ENCODE data around the gene NELFA.
A peak's percentile ranks its signal among the peaks of the same experiment; 100 is the strongest.
"Not testable (repeated sequence)": the region's sequence is repeated elsewhere in the genome, so short reads cannot be mapped to it uniquely, and the experiment has no call there.

The NELFA gene

DNA sequence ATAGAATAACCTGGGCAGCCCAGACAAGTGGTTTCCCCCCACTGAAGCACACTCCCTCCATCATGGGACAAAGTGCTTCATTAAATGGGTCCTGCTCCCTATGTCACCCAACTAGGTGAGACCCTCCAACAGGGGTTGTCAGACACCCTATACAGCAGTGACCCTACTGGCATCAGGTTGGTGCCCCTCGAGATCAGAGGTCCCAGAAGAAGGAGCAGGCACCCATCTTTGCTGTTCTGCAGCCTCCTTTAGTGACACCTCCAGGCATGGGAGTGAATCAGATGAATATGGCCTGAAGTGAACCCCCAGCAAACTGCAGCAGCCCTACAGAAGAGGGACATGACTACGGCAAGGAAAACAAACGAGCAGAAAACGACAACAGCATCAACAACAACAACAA is 11.1 kb downstream of the NELFA start (continued):
- TF ChIP-seq, protein P1, sequence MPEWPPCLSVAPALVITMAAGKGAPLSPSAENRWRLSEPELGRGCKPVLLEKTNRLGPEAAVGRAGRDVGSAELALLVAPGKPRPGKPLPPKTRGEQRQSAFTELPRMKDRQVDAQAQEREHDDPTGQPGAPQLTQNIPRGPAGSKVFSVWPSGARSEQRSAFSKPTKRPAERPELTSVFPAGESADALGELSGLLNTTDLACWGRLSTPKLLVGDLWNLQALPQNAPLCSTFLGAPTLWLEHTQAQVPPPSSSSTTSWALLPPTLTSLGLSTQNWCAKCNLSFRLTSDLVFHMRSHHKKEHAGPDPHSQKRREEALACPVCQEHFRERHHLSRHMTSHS (tag by site-specific recombination; IDR thresholded peaks at IDR 0.05) = no peak
- TF ChIP-seq HOXD13 (CRISPR knock-in tag; IDR thresholded peaks at IDR 0.05; ENCODE audit: borderline replicate concordance) (no peak), ZXDB (tag by site-specific recombination; IDR thresholded peaks at IDR 0.05) (no peak), SP7 (tag by site-specific recombination; IDR thresholded peaks at IDR 0.05) (no peak), ZIC2 (tag by site-specific recombination; IDR thresholded peaks at IDR 0.05) (no peak), ZFP69B (tag by site-specific recombination; IDR thresholded peaks at IDR 0.05) (no peak), WT1 (tag by site-specific recombination; IDR thresholded peaks at IDR 0.05) (no peak), ZNF416 (tag by site-specific recombination; IDR thresholded peaks at IDR 0.05) (no peak), ZNF24 (tag by site-specific recombination; IDR thresholded peaks at IDR 0.05) (no peak)
- TF ChIP-seq, protein P2, sequence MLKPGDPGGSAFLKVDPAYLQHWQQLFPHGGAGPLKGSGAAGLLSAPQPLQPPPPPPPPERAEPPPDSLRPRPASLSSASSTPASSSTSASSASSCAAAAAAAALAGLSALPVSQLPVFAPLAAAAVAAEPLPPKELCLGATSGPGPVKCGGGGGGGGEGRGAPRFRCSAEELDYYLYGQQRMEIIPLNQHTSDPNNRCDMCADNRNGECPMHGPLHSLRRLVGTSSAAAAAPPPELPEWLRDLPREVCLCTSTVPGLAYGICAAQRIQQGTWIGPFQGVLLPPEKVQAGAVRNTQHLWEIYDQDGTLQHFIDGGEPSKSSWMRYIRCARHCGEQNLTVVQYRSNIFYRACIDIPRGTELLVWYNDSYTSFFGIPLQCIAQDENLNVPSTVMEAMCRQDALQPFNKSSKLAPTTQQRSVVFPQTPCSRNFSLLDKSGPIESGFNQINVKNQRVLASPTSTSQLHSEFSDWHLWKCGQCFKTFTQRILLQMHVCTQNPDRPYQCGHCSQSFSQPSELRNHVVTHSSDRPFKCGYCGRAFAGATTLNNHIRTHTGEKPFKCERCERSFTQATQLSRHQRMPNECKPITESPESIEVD (tag by site-specific recombination; IDR thresholded peaks at IDR 0.05) = no peak
- TF ChIP-seq, protein P3, sequence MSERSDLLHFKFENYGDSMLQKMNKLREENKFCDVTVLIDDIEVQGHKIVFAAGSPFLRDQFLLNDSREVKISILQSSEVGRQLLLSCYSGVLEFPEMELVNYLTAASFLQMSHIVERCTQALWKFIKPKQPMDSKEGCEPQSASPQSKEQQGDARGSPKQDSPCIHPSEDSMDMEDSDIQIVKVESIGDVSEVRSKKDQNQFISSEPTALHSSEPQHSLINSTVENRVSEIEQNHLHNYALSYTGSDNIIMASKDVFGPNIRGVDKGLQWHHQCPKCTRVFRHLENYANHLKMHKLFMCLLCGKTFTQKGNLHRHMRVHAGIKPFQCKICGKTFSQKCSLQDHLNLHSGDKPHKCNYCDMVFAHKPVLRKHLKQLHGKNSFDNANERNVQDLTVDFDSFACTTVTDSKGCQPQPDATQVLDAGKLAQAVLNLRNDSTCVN (tag by site-specific recombination; optimal IDR thresholded peaks at IDR 0.05) = no peak

DNA sequence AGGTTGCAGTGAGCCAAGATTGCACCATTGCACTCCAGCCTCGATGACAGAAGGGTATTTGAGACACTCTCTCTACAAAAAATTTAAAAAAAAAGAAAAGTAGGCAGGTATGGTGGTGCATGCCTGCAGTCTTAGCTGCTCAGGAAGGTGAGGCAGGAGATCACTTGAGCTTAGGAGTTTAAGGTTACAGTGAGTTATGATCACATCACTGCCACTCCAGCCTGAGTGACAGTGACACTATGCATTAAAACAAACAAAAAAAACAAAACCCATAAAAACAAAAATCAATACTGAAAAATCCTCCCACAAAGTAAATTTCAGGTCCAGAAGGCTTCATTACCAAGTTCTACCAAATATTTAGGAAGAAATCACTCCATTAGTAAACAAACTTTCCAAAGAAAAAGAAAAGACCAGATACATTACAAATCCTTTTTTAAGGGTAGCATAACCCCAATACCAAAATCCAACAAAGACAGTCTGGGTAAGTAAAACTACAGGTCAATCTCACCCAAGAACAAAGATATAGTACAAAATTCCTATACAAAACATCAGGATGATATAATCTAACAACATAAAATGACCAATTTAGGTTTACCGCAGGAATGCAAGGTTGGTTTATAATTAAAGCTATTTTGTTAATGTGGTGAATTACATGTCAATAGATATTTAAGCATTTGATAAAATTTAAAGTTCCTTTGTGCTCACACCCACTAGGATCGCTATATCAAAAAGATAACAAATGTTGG is 11.7 kb downstream of the NELFA start:
- Histone ChIP-seq H3K4me1 (ENCODE audit: control insufficient read depth, insufficient read depth, low read length) (no peaks in the 10 kb centered on the region), H3K36me3 (ENCODE audit: control insufficient read depth in 2 of 2, insufficient read depth in 1 of 2, low read length in 2 of 2) (peaks cover 0 to 17% of the 10 kb centered on the region in 2 experiments; a peak in 2 of 3 replicates), H3K27ac (ENCODE audit: extremely low read depth, low read depth, low read length) (no peak overlapping the region), H3K4me3 (ENCODE audit: low read depth, low read length) (no peak overlapping the region), H3K9me3 (ENCODE audit: control insufficient read depth, insufficient read depth, low read depth, low read length) (no peaks in the 10 kb centered on the region)
- POLR2A ChIA-PET = interaction anchor here (0.6 to 1.2 kb wide), 2 partner anchors 12 to 113 kb away, joined by 3 to 4 read pairs; no protein-coding TSS in a partner anchor
- TF ChIP-seq SETDB1 (IDR thresholded peaks at IDR 0.05; ENCODE audit: insufficient read length, low read length) (peak; percentile 55), ZNF169 (tag by site-specific recombination; IDR thresholded peaks at IDR 0.05) (no peak)
- CTCF ChIA-PET = interaction anchor here (0.6 to 1.1 kb wide), 3 partner anchors 12 to 182 kb away, joined by 3 to 4 read pairs (median 3); partner anchors contain the start of gene NELFA

DNA sequence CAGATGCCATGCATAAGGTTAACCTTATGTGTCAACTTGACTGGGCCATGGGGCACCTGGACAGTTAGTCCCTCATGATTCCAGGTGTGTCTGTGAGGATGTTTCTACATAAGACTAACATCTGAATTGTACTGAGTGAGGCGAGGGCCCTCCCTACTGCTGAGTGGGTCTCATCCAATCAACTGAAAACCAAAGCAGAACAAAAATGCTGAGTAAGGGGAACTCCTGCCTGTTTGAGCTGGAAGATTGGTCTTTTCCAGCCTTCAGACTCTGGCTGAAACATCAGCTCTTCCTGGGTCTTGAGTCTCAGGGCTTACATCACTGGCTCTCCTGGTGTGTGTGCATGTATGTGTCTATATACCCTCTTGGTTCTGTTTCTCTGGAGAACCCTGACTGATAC is 13.8 kb downstream of the NELFA start:
- CTCF ChIA-PET = no interaction called here

DNA sequence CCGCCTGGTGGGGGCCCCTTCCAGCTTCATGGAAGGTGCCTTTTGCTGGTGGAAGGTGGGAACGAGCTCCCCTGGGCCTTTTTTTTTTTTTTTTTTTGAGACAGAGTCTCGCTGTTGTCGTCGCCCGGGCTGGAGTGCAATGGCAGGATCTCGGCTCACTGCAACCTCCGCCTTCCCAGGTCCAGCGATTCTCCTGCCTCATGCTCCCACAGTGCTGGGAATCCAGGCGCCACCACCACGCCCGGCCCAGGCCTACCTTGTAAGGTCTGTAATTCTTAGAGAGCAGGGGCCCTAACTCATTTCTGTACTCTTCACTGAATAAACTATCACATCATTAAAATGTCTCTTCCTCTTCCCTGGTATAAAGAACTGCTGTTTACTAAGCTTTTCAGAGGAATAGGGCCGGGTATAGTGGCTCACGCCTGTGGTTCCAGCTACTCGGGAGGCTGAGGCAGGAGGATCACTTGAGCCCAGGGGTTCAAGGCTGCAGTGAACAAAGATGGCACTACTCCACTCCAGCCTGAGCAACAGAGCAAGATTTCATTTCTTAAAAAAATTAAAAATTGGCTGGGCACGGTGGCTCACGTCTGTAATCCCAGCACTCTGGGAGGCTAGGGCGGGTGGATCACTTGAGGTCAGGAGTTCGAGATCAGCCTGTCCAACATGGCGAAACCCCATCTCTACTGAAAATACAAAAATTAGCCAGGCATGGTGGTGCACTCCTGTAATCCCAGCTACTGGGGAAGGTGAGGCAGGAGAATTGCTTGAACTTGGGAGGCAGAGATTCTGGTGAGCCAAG is 14.9 kb downstream of the NELFA start:
- H3K36me3 ChIP-seq (ENCODE audit: control insufficient read depth in 2 of 2, insufficient read depth in 1 of 2, low read length in 2 of 2) = peaks cover 0 to 38% of the 10 kb centered on the region in 2 experiments; a peak in 2 of 3 replicates
- POLR2A ChIA-PET; H3K4me3 ChIP-seq (ENCODE audit: low read depth, low read length); H3K4me1 ChIP-seq (ENCODE audit: control insufficient read depth, insufficient read depth, low read length); H3K9me3 ChIP-seq (ENCODE audit: control insufficient read depth, insufficient read depth, low read depth, low read length); H3K27ac ChIP-seq (ENCODE audit: extremely low read depth, low read depth, low read length); CTCF ChIA-PET: not testable (repeated sequence)

More for the DNA sequence above, 13.8 kb downstream of the NELFA start:
- Histone ChIP-seq H3K4me3 (ENCODE audit: low read depth, low read length) (no peak overlapping the region), H3K36me3 (ENCODE audit: control insufficient read depth in 2 of 2, insufficient read depth in 1 of 2, low read length in 2 of 2) (peaks cover 0 to 30% of the 10 kb centered on the region in 2 experiments; a peak in 2 of 3 replicates), H3K9me3 (ENCODE audit: control insufficient read depth, insufficient read depth, low read depth, low read length) (no peaks in the 10 kb centered on the region), H3K4me1 (ENCODE audit: control insufficient read depth, insufficient read depth, low read length) (no peaks in the 10 kb centered on the region), H3K27ac (ENCODE audit: extremely low read depth, low read depth, low read length) (no peak overlapping the region)
- POLR2A ChIA-PET = no interaction called here
- TF ChIP-seq ZNF747 (tag by site-specific recombination; IDR thresholded peaks at IDR 0.05) = no peak

Data from HEK293 (cell line).